ENCODE results near the gene CRIM1.

CRIM1 gene

GRCh38 chr2:36511858-36512603 lies 156.5 kb downstream of the CRIM1 start:
- no peak for DNase-seq (ENCODE audit: low read depth in 1 of 2, low spot score in 1 of 2)

GRCh38 chr2:36512705-36513104 lies 157.1 kb downstream of the CRIM1 start:
- DNase-seq (ENCODE audit: low read depth in 1 of 2, low spot score in 1 of 2), result no peak

GRCh38 chr2:36513661-36514060 lies 158.1 kb downstream of the CRIM1 start:
- no peak for DNase-seq (ENCODE audit: low read depth in 1 of 2, low spot score in 1 of 2)

- DNase-seq (ENCODE audit: low read depth in 1 of 2, low spot score in 1 of 2), result no peak
Observed at GRCh38 chr2:36515538-36515937, 160.0 kb downstream of the CRIM1 start.

GRCh38 chr2:36516136-36516870 lies 160.7 kb downstream of the CRIM1 start:
- no peak for DNase-seq (ENCODE audit: low read depth in 1 of 2, low spot score in 1 of 2)

GRCh38 chr2:36520431-36520830 lies 164.9 kb downstream of the CRIM1 start:
- DNase-seq (ENCODE audit: low read depth in 1 of 2, low spot score in 1 of 2), result no peak

GRCh38 chr2:36523153-36523552 lies 167.6 kb downstream of the CRIM1 start:
- DNase-seq (ENCODE audit: low read depth in 1 of 2, low spot score in 1 of 2), result no peak

- DNase-seq (ENCODE audit: low read depth in 1 of 2, low spot score in 1 of 2), result no peak
Observed at GRCh38 chr2:36525245-36525644, 169.7 kb downstream of the CRIM1 start.

GRCh38 chr2:36526226-36526625 lies 170.6 kb downstream of the CRIM1 start:
- no peak for DNase-seq (ENCODE audit: low read depth in 1 of 2, low spot score in 1 of 2)

GRCh38 chr2:36528274-36528673 lies 172.7 kb downstream of the CRIM1 start:
- no peak for DNase-seq (ENCODE audit: low read depth in 1 of 2, low spot score in 1 of 2)

GRCh38 chr2:36528766-36529392 lies 173.3 kb downstream of the CRIM1 start:
- DNase-seq (ENCODE audit: low read depth in 1 of 2, low spot score in 1 of 2), result no peak

- no peak for DNase-seq (ENCODE audit: low read depth in 1 of 2, low spot score in 1 of 2)
Observed at GRCh38 chr2:36530178-36530982, 174.8 kb downstream of the CRIM1 start.

GRCh38 chr2:36530983-36531354 lies 175.4 kb downstream of the CRIM1 start:
- no peak for DNase-seq (ENCODE audit: low read depth in 1 of 2, low spot score in 1 of 2)

GRCh38 chr2:36534275-36534799 lies 178.8 kb downstream of the CRIM1 start:
- DNase-seq (ENCODE audit: low read depth in 1 of 2, low spot score in 1 of 2), result no peak

- no peak for DNase-seq (ENCODE audit: low read depth in 1 of 2, low spot score in 1 of 2)
Observed at GRCh38 chr2:36535099-36535498, 179.5 kb downstream of the CRIM1 start.

GRCh38 chr2:36536776-36537175 lies 181.2 kb downstream of the CRIM1 start:
- no peak for DNase-seq (ENCODE audit: low read depth in 1 of 2, low spot score in 1 of 2)

GRCh38 chr2:36538335-36538734 lies 182.8 kb downstream of the CRIM1 start:
- no peak for DNase-seq (ENCODE audit: low read depth in 1 of 2, low spot score in 1 of 2)

- no peak for DNase-seq (ENCODE audit: low read depth in 1 of 2, low spot score in 1 of 2)
Observed at GRCh38 chr2:36539631-36540030, 184.1 kb downstream of the CRIM1 start.

GRCh38 chr2:36540986-36541754 lies 185.6 kb downstream of the CRIM1 start:
- DNase-seq (ENCODE audit: low read depth in 1 of 2, low spot score in 1 of 2), result no peak

- DNase-seq (ENCODE audit: low read depth in 1 of 2, low spot score in 1 of 2), result no peak
Observed at GRCh38 chr2:36541891-36542595, 186.5 kb downstream of the CRIM1 start.

All from stimulated activated CD4-positive, alpha-beta T cell treated with anti-CD3 and anti-CD28 coated beads, Interleukin-15, amount 100 ng/mL, for 1 hour (primary cell).